Body of pancreas (tissue), 4 donors: ENCODE measurements around the gene PPP2R3B.

Source experiments
- POLR2A ChIP-seq, 3 donors: fragments of 450-650 bp; IDR thresholded peaks; one replicate each; pipeline ENCODE4 v1.6.1; 2016; ENCODE audit warnings: antibody characterized with exemption in 3 of 3, mild to moderate bottlenecking in 2 of 3
- TF ChIP-seq, protein P1 (sequence below), 7 experiments: fragments of 450-650 bp in 4 of 7; fragments of 200-600 bp in 3 of 7; sonication (generic) in 3 of 7; IDR thresholded peaks; one replicate each; pipeline ENCODE4 v1.5.1; 2016 to 2019; ENCODE audit warnings: antibody characterized with exemption in 7 of 7

DNA sequence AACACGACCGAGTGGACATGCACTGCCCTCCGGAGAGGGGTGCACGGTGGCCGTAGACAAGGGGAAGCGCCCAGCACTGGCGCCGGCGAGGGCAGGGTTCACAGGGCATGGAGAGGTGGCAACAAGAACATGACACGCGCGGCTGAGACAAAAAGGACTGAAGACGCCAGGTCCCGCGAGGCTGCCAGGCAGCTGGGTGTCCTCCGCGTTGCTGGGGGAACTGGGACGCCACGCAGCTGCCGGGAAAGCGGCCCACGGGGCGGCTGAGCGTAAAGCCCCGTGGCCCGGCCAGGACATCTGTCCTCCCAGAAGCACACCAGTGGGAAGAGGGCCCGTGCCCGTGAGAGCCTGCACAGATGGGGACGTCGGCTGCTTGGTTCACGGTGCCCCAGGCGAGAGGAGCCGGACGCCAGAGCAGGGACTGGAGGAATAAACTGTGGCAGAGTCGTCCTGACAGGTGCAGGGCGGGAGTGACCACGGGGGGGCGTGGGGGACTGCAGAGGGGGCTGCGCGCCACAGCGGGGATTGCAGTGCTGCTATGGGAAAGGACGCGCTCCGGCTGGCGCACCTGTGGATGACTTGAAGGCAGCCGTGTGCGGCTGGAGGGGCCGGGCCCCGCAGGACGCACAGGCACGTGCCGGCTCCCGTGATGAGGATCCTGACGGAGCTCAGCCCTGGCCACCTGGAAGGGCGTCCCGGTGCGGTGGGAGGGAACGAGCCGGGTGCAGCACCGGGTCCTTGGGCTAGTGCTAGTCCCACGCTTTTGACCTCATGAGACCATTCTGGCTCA lies 36.0 kb downstream of the PPP2R3B start:
- TF ChIP-seq, protein P1, sequence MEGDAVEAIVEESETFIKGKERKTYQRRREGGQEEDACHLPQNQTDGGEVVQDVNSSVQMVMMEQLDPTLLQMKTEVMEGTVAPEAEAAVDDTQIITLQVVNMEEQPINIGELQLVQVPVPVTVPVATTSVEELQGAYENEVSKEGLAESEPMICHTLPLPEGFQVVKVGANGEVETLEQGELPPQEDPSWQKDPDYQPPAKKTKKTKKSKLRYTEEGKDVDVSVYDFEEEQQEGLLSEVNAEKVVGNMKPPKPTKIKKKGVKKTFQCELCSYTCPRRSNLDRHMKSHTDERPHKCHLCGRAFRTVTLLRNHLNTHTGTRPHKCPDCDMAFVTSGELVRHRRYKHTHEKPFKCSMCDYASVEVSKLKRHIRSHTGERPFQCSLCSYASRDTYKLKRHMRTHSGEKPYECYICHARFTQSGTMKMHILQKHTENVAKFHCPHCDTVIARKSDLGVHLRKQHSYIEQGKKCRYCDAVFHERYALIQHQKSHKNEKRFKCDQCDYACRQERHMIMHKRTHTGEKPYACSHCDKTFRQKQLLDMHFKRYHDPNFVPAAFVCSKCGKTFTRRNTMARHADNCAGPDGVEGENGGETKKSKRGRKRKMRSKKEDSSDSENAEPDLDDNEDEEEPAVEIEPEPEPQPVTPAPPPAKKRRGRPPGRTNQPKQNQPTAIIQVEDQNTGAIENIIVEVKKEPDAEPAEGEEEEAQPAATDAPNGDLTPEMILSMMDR (IDR thresholded peaks at IDR 0.05), result no peak
- TF ChIP-seq POLR2A (IDR thresholded peaks at IDR 0.05), result no peak
